ENCODE results near the gene CDC42BPA. TPM values are rescaled to one million over a fixed set of nuclear protein-coding genes. Genes with fewer than 3 reads are reported as not detected.

CDC42BPA gene
- total RNA-seq, 1 experiment from 2014 or later = 25.2 TPM

GRCh38 chr1:227073786-227074185, 244.5 kb downstream of the CDC42BPA start (continued):
- TF ChIP-seq ZBTB43 (CRISPR knock-in tag; IDR thresholded peaks at IDR 0.05) (no peak), KAT7 (CRISPR knock-in tag; IDR thresholded peaks at IDR 0.05; ENCODE audit: borderline replicate concordance) (no peak), MAX (CRISPR knock-in tag; IDR thresholded peaks at IDR 0.05) (no peak), E2F5 (CRISPR knock-in tag; IDR thresholded peaks at IDR 0.05) (no peak), ZNF512 (CRISPR knock-in tag; IDR thresholded peaks at IDR 0.05; ENCODE audit: borderline replicate concordance) (no peak), CREB1 (CRISPR knock-in tag; IDR thresholded peaks at IDR 0.05) (no peak), TCF7 (CRISPR knock-in tag; IDR thresholded peaks at IDR 0.05; ENCODE audit: low read depth) (no peak), ZNF671 (CRISPR knock-in tag; IDR thresholded peaks at IDR 0.05) (no peak), FOXK1 (CRISPR knock-in tag; IDR thresholded peaks at IDR 0.05) (no peak), FOXP1 (CRISPR knock-in tag; IDR thresholded peaks at IDR 0.05; ENCODE audit: borderline replicate concordance) (no peak), ZNF425 (CRISPR knock-in tag; conservative IDR thresholded peaks at IDR 0.05) (no peak)

GRCh38 chr1:227072991-227073390, 245.3 kb downstream of the CDC42BPA start:
- H3K9me3 Mint-ChIP-seq = no peaks in the 10 kb centered on the region
- H3K27ac Mint-ChIP-seq = 0 out of 2 replicates have a peak overlapping the region, but pooled peaks have one; percentile 17
- H3K4me3 Mint-ChIP-seq = no peak overlapping the region
- CTCF ChIA-PET = no interaction called here
- POLR2A ChIA-PET = no interaction called here
- H3K4me1 Mint-ChIP-seq = peaks cover 12% of the 10 kb centered on the region
- no peak for TF ChIP-seq SMAD4 (CRISPR knock-in tag; IDR thresholded peaks at IDR 0.05)
- TF ChIP-seq TEAD1 (CRISPR knock-in tag; IDR thresholded peaks at IDR 0.05) = no peak
- TF ChIP-seq GRHL2 (CRISPR knock-in tag; IDR thresholded peaks at IDR 0.05; ENCODE audit: insufficient replicate concordance, severe bottlenecking) = no peak
- no peak for TF ChIP-seq E2F1 (CRISPR knock-in tag; IDR thresholded peaks at IDR 0.05)
- H3K27me3 Mint-ChIP-seq (ENCODE audit: low read depth) = no peaks in the 10 kb centered on the region
- no peak for ATAC-seq
- no peaks in the 10 kb centered on the region for H3K36me3 Mint-ChIP-seq
- DNase-seq (ENCODE audit: low spot score) = no peak

GRCh38 chr1:227071895-227072587, 246.3 kb downstream of the CDC42BPA start:
- ChIA-PET POLR2A (no interaction called here), CTCF (no interaction called here)
- Mint-ChIP-seq H3K36me3 (no peaks in the 10 kb centered on the region), H3K9me3 (no peaks in the 10 kb centered on the region), H3K4me1 (peaks cover 12% of the 10 kb centered on the region), H3K4me3 (no peak overlapping the region), H3K27me3 (ENCODE audit: low read depth) (no peaks in the 10 kb centered on the region), H3K27ac (no peak overlapping the region)
- ATAC-seq (no peak; the same call in 1 of the 2 replicates), DNase-seq (ENCODE audit: low spot score) (no peak)
- TF ChIP-seq ZNF532 (CRISPR knock-in tag; IDR thresholded peaks at IDR 0.05; ENCODE audit: borderline replicate concordance) = no peak
- TF ChIP-seq GABPB1 (CRISPR knock-in tag; IDR thresholded peaks at IDR 0.05) = no peak
- no peak for TF ChIP-seq FOXJ3 (CRISPR knock-in tag; IDR thresholded peaks at IDR 0.05; ENCODE audit: borderline replicate concordance)
